Breast epithelium (tissue), 3 donors: Measurements from ENCODE around the gene WDR93.

Experiments
- CTCF ChIP-seq, 3 donors: fragments of 450-650 bp; IDR thresholded peaks; one replicate each; pipeline ENCODE4 v1.5.1; 2016 to 2017; ENCODE audit warnings: antibody characterized with exemption in 3 of 3, mild to moderate bottlenecking in 3 of 3, moderate library complexity in 3 of 3
- POLR2A ChIP-seq: fragments of 450-650 bp; IDR thresholded peaks from one replicate; pipeline ENCODE4 v1.6.1; 2016; ENCODE audit warnings: antibody characterized with exemption, mild to moderate bottlenecking, moderate library complexity
- POLR2AphosphoS5 ChIP-seq, 3 donors: sonication (generic); formaldehyde crosslinking; IDR thresholded peaks; one replicate each; pipeline ENCODE4 v1.6.1; 2017; ENCODE audit warnings: antibody characterized with exemption in 3 of 3

GRCh38 chr15:89790206-89790605 lies 99.6 kb downstream of the WDR93 start:
- no peak for TF ChIP-seq POLR2A
- TF ChIP-seq CTCF (IDR thresholded peaks at IDR 0.05) = no peak
- TF ChIP-seq POLR2AphosphoS5 (IDR thresholded peaks at IDR 0.05) = no peak
